DOHH2 (cell line): Measurements from ENCODE around the gene CCDC88C.

Experiments
- H3F3A ChIP-seq: fragments of 200-600 bp; sonication (generic), shearing (Covaris generic); 2 replicates; pipeline ENCODE4 v1.6.0; 2016; ENCODE audit warnings: antibody characterized with exemption, mild to moderate bottlenecking; ENCODE audit not compliant: control insufficient read depth, insufficient read depth
- H3K27ac ChIP-seq: fragments of 200-600 bp; sonication (generic); 2 replicates; pipeline ENCODE4 v1.5.1; 2014; ENCODE audit warnings: low read depth, mild to moderate bottlenecking, low read length, moderate library complexity
- H3K27me3 ChIP-seq: fragments of 200-600 bp; sonication (generic); 2 replicates; pipeline ENCODE4 v1.6.1; 2014; ENCODE audit warnings: mild to moderate bottlenecking, low read length, mixed read lengths; ENCODE audit not compliant: control insufficient read depth
- H3K36me3 ChIP-seq: fragments of 200-600 bp; sonication (generic); 2 replicates; pipeline ENCODE4 v1.6.1; 2014; ENCODE audit warnings: mild to moderate bottlenecking, low read length, moderate library complexity, mixed read lengths; ENCODE audit not compliant: control insufficient read depth
- H3K4me1 ChIP-seq: fragments of 200-600 bp; sonication (generic); 2 replicates; pipeline ENCODE4 v1.6.1; 2014; ENCODE audit warnings: mild to moderate bottlenecking, low read length, mixed read lengths; ENCODE audit not compliant: control insufficient read depth
- H3K4me2 ChIP-seq: fragments of 200-600 bp; sonication (generic); 2 replicates; pipeline ENCODE4 v1.6.0; 2014; ENCODE audit warnings: mild to moderate bottlenecking, low read length, moderate library complexity
- H3K4me3 ChIP-seq: fragments of 200-600 bp; sonication (generic); 2 replicates; pipeline ENCODE4 v1.5.1; 2014; ENCODE audit warnings: mild to moderate bottlenecking, low read length, mixed read lengths
- H3K79me2 ChIP-seq: fragments of 200-600 bp; sonication (generic); 2 replicates; pipeline ENCODE4 v1.6.1; 2014; ENCODE audit warnings: mild to moderate bottlenecking, low read length, mixed read lengths; ENCODE audit not compliant: control insufficient read depth
- H3K9me2 ChIP-seq: fragments of 200-600 bp; sonication (generic); replicated peaks from 2 replicates; pipeline ENCODE4 v1.6.1; 2014; ENCODE audit warnings: mild to moderate bottlenecking, low read length, mixed read lengths; ENCODE audit not compliant: control insufficient read depth
- H3K9me3 ChIP-seq: fragments of 200-600 bp; sonication (generic); 2 replicates; pipeline ENCODE4 v1.6.1; 2014; ENCODE audit warnings: antibody characterized with exemption, low read length, mixed read lengths; ENCODE audit not compliant: control insufficient read depth, insufficient read depth
- H4K20me1 ChIP-seq: fragments of 200-600 bp; sonication (generic); 2 replicates; pipeline ENCODE4 v1.6.0; 2014; ENCODE audit warnings: low read depth, mild to moderate bottlenecking, antibody characterized with exemption, low read length, moderate library complexity; ENCODE audit not compliant: control insufficient read depth, insufficient read depth
- EZH2phosphoT487 ChIP-seq: fragments of 200-600 bp; sonication (generic); IDR thresholded peaks from 2 replicates; pipeline ENCODE4 v1.6.1; 2017; ENCODE audit warnings: borderline replicate concordance, mild to moderate bottlenecking, antibody characterized with exemption, low read length, moderate library complexity, mixed read lengths
- TF ChIP-seq, protein P1 (sequence below): fragments of 200-600 bp; sonication (generic); IDR thresholded peaks from one replicate; pipeline ENCODE4 v1.5.1; 2014; ENCODE audit warnings: antibody characterized with exemption, mild to moderate bottlenecking, low read depth, low read length; ENCODE audit not compliant: poor library complexity, severe bottlenecking

CCDC88C gene

DNA sequence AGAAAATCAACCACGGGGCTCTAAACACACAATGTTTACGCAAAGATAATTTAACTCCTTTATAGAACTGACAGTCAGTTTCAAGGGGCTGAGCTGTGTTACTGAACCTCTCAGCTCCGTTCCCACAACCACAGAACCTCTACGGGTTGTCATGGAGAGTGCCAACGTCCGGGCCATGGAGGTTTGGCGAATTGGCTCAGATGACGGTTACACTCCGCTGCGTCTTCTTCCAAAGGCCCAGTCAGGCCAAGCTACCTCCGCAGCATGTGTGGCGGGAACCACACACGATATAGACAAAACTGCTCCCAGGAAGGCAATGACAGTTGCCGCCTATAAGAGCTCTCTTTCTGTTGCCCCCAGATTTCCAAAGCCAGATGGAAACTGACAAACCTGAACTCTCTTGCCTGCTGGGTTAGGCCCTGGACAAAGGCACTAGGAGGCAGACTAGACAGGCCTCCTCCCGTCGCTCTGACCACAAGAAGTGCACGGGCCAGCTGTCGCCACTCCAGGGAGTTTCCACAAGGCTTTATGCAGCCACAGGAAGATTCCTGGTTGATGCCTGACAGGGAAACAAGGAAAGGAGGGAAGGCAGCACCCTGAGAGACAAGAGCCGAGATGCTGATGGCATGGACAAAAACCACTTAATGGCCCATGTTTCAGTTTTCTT, 30.3 kb downstream of the CCDC88C start:
- H3F3A ChIP-seq = no peaks in the 10 kb centered on the region
- H3K9me2 ChIP-seq = no peaks in the 10 kb centered on the region
- no peak for TF ChIP-seq EZH2phosphoT487
- TF ChIP-seq, protein P1, sequence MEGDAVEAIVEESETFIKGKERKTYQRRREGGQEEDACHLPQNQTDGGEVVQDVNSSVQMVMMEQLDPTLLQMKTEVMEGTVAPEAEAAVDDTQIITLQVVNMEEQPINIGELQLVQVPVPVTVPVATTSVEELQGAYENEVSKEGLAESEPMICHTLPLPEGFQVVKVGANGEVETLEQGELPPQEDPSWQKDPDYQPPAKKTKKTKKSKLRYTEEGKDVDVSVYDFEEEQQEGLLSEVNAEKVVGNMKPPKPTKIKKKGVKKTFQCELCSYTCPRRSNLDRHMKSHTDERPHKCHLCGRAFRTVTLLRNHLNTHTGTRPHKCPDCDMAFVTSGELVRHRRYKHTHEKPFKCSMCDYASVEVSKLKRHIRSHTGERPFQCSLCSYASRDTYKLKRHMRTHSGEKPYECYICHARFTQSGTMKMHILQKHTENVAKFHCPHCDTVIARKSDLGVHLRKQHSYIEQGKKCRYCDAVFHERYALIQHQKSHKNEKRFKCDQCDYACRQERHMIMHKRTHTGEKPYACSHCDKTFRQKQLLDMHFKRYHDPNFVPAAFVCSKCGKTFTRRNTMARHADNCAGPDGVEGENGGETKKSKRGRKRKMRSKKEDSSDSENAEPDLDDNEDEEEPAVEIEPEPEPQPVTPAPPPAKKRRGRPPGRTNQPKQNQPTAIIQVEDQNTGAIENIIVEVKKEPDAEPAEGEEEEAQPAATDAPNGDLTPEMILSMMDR = no peak
- H3K4me3 ChIP-seq = no peak overlapping the region
- peaks cover 65% of the 10 kb centered on the region for H3K4me1 ChIP-seq
- no peaks in the 10 kb centered on the region for H3K9me3 ChIP-seq
- peaks cover 56% of the 10 kb centered on the region for H3K36me3 ChIP-seq
- H3K27me3 ChIP-seq = no peaks in the 10 kb centered on the region
- H3K79me2 ChIP-seq = peaks cover 100% of the 10 kb centered on the region
- peaks cover 47% of the 10 kb centered on the region for H4K20me1 ChIP-seq
- no peak overlapping the region for H3K27ac ChIP-seq
- H3K4me2 ChIP-seq = no peak overlapping the region

DNA sequence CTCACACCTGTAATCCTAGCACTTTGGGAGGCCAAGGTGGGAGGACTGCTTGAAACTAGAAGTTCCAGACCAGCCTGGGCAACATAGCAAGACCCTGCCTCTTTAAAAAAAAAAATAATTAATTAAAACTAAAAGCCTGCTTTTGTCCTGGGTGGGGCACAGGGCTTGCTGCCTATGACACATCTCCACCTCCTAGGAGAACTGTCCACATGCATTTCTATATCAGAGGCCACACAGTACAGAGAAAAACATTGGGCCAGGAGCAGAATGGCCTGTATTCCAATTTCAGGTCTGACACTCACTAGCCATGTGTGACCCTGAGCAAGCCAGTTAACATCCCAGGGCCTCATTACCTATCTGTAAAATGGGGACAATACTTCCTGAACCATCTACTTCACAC, 31.9 kb downstream of the CCDC88C start:
- Histone ChIP-seq H3K9me2 (no peaks in the 10 kb centered on the region), H3K27ac (no peak overlapping the region), H3F3A (no peaks in the 10 kb centered on the region), H3K36me3 (peaks cover 51% of the 10 kb centered on the region), H3K9me3 (no peaks in the 10 kb centered on the region), H4K20me1 (peaks cover 61% of the 10 kb centered on the region), H3K4me2 (no peak overlapping the region), H3K27me3 (no peaks in the 10 kb centered on the region), H3K4me1 (peaks cover 65% of the 10 kb centered on the region), H3K79me2 (peaks cover 100% of the 10 kb centered on the region), H3K4me3 (no peak overlapping the region)
- TF ChIP-seq, protein P1 = no peak
- no peak for TF ChIP-seq EZH2phosphoT487

DNA sequence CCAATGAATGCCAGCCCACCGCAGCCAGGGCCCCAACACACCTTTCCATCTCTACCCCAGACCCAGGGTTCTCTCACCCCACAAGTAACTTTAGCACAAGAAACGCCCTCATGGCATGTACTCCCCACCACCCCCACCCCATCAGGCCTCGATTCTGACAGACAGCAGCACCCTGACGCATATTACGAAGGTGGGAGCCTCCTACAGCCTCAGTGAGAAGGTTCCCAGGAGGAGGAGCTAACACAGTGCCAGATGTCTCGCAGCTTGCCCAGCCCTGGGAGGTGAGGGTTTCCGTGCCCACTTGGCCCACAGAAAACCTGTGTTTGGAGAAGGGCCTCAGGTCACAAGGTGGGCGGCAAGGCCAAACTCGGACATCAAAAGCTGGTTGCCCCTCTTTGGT, 32.4 kb downstream of the CCDC88C start:
- Histone ChIP-seq H3K4me3 (no peak overlapping the region), H3K27me3 (no peaks in the 10 kb centered on the region), H3K9me2 (no peaks in the 10 kb centered on the region), H3K9me3 (no peaks in the 10 kb centered on the region), H3K4me1 (peaks cover 65% of the 10 kb centered on the region), H4K20me1 (peaks cover 56% of the 10 kb centered on the region), H3F3A (no peaks in the 10 kb centered on the region), H3K27ac (no peak overlapping the region), H3K79me2 (peaks cover 100% of the 10 kb centered on the region), H3K4me2 (no peak overlapping the region), H3K36me3 (peaks cover 46% of the 10 kb centered on the region)
- TF ChIP-seq, protein P1 = no peak
- no peak for TF ChIP-seq EZH2phosphoT487
